CD4-positive, alpha-beta memory T cell (primary cell): ENCODE results near the gene NOS2. TPM values are rescaled to one million over a fixed set of nuclear protein-coding genes. Genes with fewer than 3 reads are reported as not detected.
A peak's percentile ranks its signal among the peaks of the same experiment; 100 is the strongest.
"Not testable (repeated sequence)": the region's sequence is repeated elsewhere in the genome, so short reads cannot be mapped to it uniquely, and the experiment has no call there.

Source experiments
- CTCF ChIA-PET: fragments of 350-600 bp; sonication (Branson Sonifier 250); formaldehyde crosslinking; loops from one replicate; lab custom pipeline; 2021; ENCODE audit warnings: inconsistent platforms; ENCODE audit not compliant: partially characterized antibody; lab: Charles Lee
- POLR2A ChIA-PET: fragments of 350-600 bp; sonication (Branson Sonifier 250); formaldehyde crosslinking; loops from one replicate; lab custom pipeline; 2021; ENCODE audit not compliant: partially characterized antibody; lab: Charles Lee
- DNase-seq, 5 donors: peaks; one replicate each; pipeline versions ENCODE4 v3.0.0 to v3.0.0-alpha.2; 2020 to 2022; ENCODE audit warnings: mixed read lengths in 1 of 5
- H3K27ac ChIP-seq: one replicate; pipeline ENCODE4 v1.7.0; 2013; ENCODE audit warnings: low read depth, low read length
- H3K27me3 ChIP-seq: 2 replicates; pipeline ENCODE4 v1.7.0; 2013; ENCODE audit warnings: mild to moderate bottlenecking, low read length, moderate library complexity; ENCODE audit not compliant: insufficient read depth
- H3K36me3 ChIP-seq: 2 replicates; pipeline ENCODE4 v1.7.0; 2013; ENCODE audit warnings: mild to moderate bottlenecking, low read length, moderate library complexity; ENCODE audit not compliant: insufficient read depth
- H3K4me1 ChIP-seq: 2 replicates; pipeline ENCODE4 v1.7.0; 2013; ENCODE audit warnings: mild to moderate bottlenecking, low read length, moderate library complexity; ENCODE audit not compliant: insufficient read depth
- H3K4me3 ChIP-seq, 2 donors: one replicate each; pipeline ENCODE4 v1.7.0; 2013; ENCODE audit warnings: low read length in 2 of 2, mild to moderate bottlenecking in 1 of 2
- H3K9me3 ChIP-seq, 2 donors: one replicate each; pipeline ENCODE4 v1.7.0; 2013; ENCODE audit warnings: low read length in 2 of 2, control low read depth in 1 of 2; ENCODE audit not compliant: control insufficient read depth in 1 of 2
- H3K27ac Mint-ChIP-seq, 7 donors: one replicate each; pipeline ENCODE4 v1.8.0; 2020 to 2021; ENCODE audit warnings: mixed read lengths in 7 of 7, mild to moderate bottlenecking in 6 of 7, inconsistent platforms in 3 of 7, moderate library complexity in 3 of 7
- H3K27me3 Mint-ChIP-seq, 2 donors: one replicate each; pipeline ENCODE4 v1.8.0; 2020 to 2021; ENCODE audit warnings: mixed read lengths in 2 of 2
- H3K36me3 Mint-ChIP-seq, 2 donors: one replicate each; pipeline ENCODE4 v1.8.0; 2020 to 2021; ENCODE audit warnings: mixed read lengths in 2 of 2, inconsistent platforms in 1 of 2, mild to moderate bottlenecking in 1 of 2
- H3K4me1 Mint-ChIP-seq, 4 donors: one replicate each; pipeline ENCODE4 v1.8.0; 2020 to 2021; ENCODE audit warnings: mixed read lengths in 4 of 4, mild to moderate bottlenecking in 1 of 4
- H3K4me3 Mint-ChIP-seq, 8 donors: one replicate each; pipeline ENCODE4 v1.8.0; 2020 to 2021; ENCODE audit warnings: mixed read lengths in 8 of 8, mild to moderate bottlenecking in 7 of 8, moderate library complexity in 6 of 8, inconsistent platforms in 3 of 8
- H3K9me3 Mint-ChIP-seq, 8 donors: one replicate each; pipeline ENCODE4 v1.8.0; 2020 to 2021; ENCODE audit warnings: mixed read lengths in 8 of 8, mild to moderate bottlenecking in 5 of 8, inconsistent platforms in 3 of 8, moderate library complexity in 1 of 8
- intact Hi-C: fragments of 100-400 bp; cut with micrococcal nuclease; formaldehyde crosslinking; loops from one replicate; pipeline ENCODE4 v1.15.1; 2023
- polyA plus RNA-seq, 2 donors: library from polyadenylated mRNA; unstranded; fragments of 300-500 nt; fragmentation: Illumina TruSeq; gene quantifications; one replicate each; pipeline ENCODE4 v1.2.3, GENCODE V29; 2021
- total RNA-seq, 2 experiments: library from RNA; stranded (reverse); gene quantifications; one replicate each; pipeline ENCODE4 v1.2.3, GENCODE V29; 2021

NOS2 gene
- under 1 TPM; 0.09 to 0.11 TPM for total RNA-seq
- polyA plus RNA-seq = under 1 TPM in 1 of 2 donors, not detected in 1; 0.14 TPM

DNA sequence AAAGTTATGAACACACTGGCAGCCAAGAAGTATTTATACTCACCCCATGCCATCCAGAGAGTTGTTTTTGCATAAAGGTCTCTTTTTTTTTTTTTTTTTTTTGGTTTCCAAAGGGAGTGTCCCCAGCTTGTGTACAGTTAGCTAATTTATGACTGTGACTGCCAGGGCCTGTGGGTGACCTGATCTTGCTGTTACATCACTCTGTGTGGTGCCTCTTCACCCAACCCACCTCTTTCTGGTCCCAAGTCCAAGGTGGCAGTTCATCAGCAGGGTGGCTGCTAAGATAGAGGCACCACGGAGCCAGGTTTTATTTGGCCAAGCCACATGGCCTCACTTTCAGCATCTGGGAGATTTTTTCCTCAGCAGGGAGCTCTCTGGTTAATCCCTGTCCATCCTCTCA lies at the start of gene NOS2:
TSS of gene NOS2 (minus strand) at position 8 of the 400 bp plus-strand sequence. CDS start 1,720 bp downstream, outside the sequence.
- Histone ChIP-seq H3K9me3 (no peaks in the 10 kb centered on the region), H3K27me3 (peaks cover under 1% of the 10 kb centered on the region), H3K36me3 (no peaks in the 10 kb centered on the region), H3K27ac (no peak within 1 kb of the TSS), H3K4me1 (peaks cover under 1% of the 10 kb centered on the region), H3K4me3 (no peak within 1 kb of the TSS)
- Mint-ChIP-seq H3K4me3 (no peak within 1 kb of the TSS), H3K36me3 (no peaks in the 10 kb centered on the region), H3K9me3 (no peaks in the 10 kb centered on the region), H3K27me3 (peaks cover 14 to 25% of the 10 kb centered on the region in 2 donors), H3K4me1 (peaks cover 3 to 4% (median 3%) of the 10 kb centered on the region in 4 donors), H3K27ac (no peak within 1 kb of the TSS)
- intact Hi-C loops = no loop called here
- DNase-seq = no peak
- ChIA-PET POLR2A (no interaction called here), CTCF (interaction anchor here (1.5 to 11.4 kb wide), 3 partner anchors 10 to 91 kb away, joined by 3 to 292 read pairs (median 273); partner anchors contain the start of gene LYRM9)

DNA sequence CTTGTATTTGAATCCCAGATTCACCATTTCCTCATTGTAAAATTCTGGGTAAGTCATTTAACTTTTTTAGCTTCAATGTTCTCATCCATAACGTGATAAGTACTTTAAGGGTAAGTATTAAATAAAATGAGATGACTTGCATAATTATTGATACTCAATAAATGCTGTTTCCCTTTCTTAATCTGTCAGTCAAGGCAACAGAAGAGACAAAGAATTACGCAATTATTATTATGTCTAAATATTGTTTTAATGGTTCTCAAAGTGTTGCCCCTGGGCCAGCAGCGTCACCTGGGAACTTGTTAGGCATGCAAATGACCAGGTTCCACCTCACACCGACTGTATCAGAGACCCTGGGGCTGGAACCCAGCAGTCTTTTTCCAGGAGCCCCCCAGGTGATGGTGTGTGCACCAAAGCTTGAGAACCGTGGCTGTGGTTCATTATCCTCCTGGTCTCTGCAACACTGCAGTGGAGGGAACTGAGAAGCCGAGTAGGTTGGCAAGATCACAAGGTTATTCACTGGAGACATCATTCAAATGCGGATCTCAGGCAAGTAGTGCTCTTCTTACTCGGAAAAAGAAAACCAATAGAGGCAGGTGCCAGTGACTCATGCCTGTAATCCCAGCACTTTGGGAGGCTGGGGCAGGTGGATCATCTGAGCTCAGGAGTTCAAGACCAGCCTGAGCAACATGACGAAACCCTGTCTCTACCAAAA lies 49.3 kb upstream of the NOS2 start:
- H3K27ac ChIP-seq = no peak overlapping the region
- peaks cover 13% of the 10 kb centered on the region for H3K4me1 ChIP-seq
- ChIA-PET CTCF (interaction anchor here (0.7 kb wide), 1 partner anchor 44 kb away, joined by 4 read pairs; no protein-coding TSS in a partner anchor), POLR2A (no interaction called here)
- no peaks in the 10 kb centered on the region for H3K9me3 ChIP-seq
- H3K27me3 ChIP-seq = no peaks in the 10 kb centered on the region
- Mint-ChIP-seq H3K27me3 (no peaks in the 10 kb centered on the region), H3K9me3 (no peaks in the 10 kb centered on the region), H3K4me1 (peaks cover 11 to 28% (median 19%) of the 10 kb centered on the region in 4 donors), H3K36me3 (no peaks in the 10 kb centered on the region), H3K27ac (no peak overlapping the region), H3K4me3 (no peak overlapping the region)
- H3K36me3 ChIP-seq = no peaks in the 10 kb centered on the region
- H3K4me3 ChIP-seq = no peak overlapping the region
- intact Hi-C loops = no loop called here
- no peak for DNase-seq

DNA sequence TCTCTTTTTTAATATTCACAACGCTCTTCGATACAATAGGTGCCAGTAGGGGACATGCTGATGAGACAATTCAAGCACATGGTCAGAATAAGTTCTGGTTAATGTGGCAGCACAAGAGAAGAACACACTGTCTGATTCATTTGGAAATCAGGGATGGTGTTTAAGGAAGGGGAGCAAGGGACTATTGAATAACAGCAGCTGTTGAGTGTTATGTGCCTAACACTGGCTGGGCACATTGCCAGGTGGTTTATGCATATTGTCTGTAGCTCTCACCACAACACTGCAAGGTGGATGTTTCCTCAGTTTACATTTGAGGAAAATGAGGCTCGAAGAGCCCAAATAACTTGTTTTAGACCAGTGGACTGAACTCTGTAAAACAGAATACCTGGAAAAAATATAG lies 48.6 kb upstream of the NOS2 start:
- ChIA-PET CTCF (interaction anchor here (3.1 kb wide), 1 partner anchor 44 kb away, joined by 22 read pairs; no protein-coding TSS in a partner anchor), POLR2A (no interaction called here)
- no peak for DNase-seq
- Mint-ChIP-seq H3K4me3 (no peak overlapping the region), H3K27me3 (no peaks in the 10 kb centered on the region), H3K27ac (no peak overlapping the region), H3K9me3 (no peaks in the 10 kb centered on the region), H3K36me3 (no peaks in the 10 kb centered on the region), H3K4me1 (peaks cover 11 to 28% (median 19%) of the 10 kb centered on the region in 4 donors)
- H3K4me3 ChIP-seq = no peak overlapping the region
- intact Hi-C loops = no loop called here
- no peaks in the 10 kb centered on the region for H3K9me3 ChIP-seq
- H3K4me1 ChIP-seq = peaks cover 13% of the 10 kb centered on the region
- no peak overlapping the region for H3K27ac ChIP-seq
- H3K36me3 ChIP-seq = no peaks in the 10 kb centered on the region
- no peaks in the 10 kb centered on the region for H3K27me3 ChIP-seq

DNA sequence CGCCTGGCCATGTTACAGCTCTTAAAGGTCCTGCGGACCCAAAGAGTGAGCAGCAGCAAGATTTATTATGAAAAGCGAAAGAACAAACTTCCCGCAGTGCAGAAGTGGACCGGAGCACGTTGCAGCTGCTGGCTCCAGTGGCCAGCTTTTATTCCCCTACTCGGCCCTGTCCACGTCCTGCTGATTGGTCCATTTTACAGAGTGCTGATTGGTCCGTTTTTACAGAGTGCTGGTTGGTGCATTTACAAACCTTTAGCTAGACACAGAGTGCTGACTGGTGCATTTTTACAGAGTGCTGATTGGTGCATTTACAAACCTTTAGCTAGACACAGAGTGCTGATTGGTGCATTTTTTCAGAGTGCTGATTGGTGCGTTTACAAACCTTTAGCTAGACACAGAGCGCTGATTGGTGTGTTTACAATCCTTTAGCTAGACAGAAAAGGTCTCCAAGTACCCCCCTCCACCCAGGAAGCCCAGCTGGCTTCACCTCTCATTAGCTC lies 46.5 kb upstream of the NOS2 start:
- H3K9me3 ChIP-seq, H3K27me3 ChIP-seq, intact Hi-C loops, H3K27me3 Mint-ChIP-seq, H3K36me3 Mint-ChIP-seq, DNase-seq, H3K9me3 Mint-ChIP-seq, H3K36me3 ChIP-seq: not testable (repeated sequence)
- Mint-ChIP-seq H3K27ac (peak overlapping the region in 6 of 7 donors; percentile 68 to 93 (median 87)), H3K4me3 (peak overlapping the region; percentile 57 to 86 (median 82)), H3K4me1 (peaks cover 11 to 28% (median 19%) of the 10 kb centered on the region in 4 donors)
- peak overlapping the region in 1 of 2 donors; percentile 23 for H3K4me3 ChIP-seq
- ChIA-PET CTCF (interaction anchor here (0.7 to 3.1 kb wide), 6 partner anchors 40 to 374 kb away, joined by 3 to 22 read pairs (median 6); no protein-coding TSS in a partner anchor), POLR2A (interaction anchor here (0.6 to 2.2 kb wide), 3 partner anchors 39 to 524 kb away, joined by 4 to 17 read pairs (median 13); partner anchors contain the start of gene LYRM9)
- peak overlapping the region; percentile 18 for H3K27ac ChIP-seq
- peaks cover 13% of the 10 kb centered on the region for H3K4me1 ChIP-seq

DNA sequence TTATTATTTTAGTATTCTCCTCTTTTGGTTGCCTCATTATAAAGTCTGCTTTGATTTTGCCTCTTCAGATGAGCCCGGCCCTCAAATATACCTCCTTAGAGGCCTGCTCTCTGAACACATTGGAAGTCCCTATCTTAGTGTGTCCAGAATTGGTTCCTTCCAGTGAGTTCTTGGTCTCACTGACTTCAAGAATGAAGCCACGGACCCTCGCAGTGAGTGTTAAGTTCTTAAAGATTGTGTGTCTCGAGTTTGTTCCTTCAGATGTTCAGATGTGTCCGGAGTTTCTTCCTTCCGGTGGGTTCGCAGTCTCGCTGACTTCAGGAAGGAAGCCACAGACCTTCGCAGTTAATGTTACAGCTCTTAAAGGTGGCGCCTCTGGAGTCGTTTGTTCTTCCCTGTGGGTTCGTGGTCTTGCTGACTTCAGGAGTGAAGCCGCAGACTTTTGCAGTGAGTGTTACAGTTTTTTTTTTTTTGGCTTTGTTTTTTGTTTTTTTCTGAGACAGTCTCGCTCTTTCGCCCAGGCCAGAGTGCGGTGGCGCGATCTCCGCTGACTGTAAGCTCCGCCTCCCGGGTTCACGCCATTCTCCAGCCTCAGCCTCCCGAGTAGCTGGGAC lies 45.8 kb upstream of the NOS2 start:
- peak overlapping the region; percentile 57 to 86 (median 82) for H3K4me3 Mint-ChIP-seq
- H3K27ac ChIP-seq = peak overlapping the region; percentile 18
- ChIA-PET POLR2A (interaction anchor here (0.6 to 2.2 kb wide), 4 partner anchors 38 to 523 kb away, joined by 4 to 17 read pairs (median 8); partner anchors contain the start of gene LYRM9), CTCF (interaction anchor here (0.7 to 3.1 kb wide), 6 partner anchors 39 to 375 kb away, joined by 3 to 22 read pairs (median 6); no protein-coding TSS in a partner anchor)
- intact Hi-C loops = no loop called here
- no peaks in the 10 kb centered on the region for H3K36me3 Mint-ChIP-seq
- H3K9me3 ChIP-seq = no peaks in the 10 kb centered on the region
- H3K4me1 ChIP-seq = peaks cover 13% of the 10 kb centered on the region
- no peaks in the 10 kb centered on the region for H3K27me3 Mint-ChIP-seq
- H3K9me3 Mint-ChIP-seq = no peaks in the 10 kb centered on the region
- peak; percentile 21 to 61 (median 34) for DNase-seq
- H3K27ac Mint-ChIP-seq = peak overlapping the region; percentile 35 to 93 (median 88)
- H3K27me3 ChIP-seq = no peaks in the 10 kb centered on the region
- no peaks in the 10 kb centered on the region for H3K36me3 ChIP-seq
- H3K4me3 ChIP-seq = peak overlapping the region in 1 of 2 donors; percentile 23
- peaks cover 11 to 28% (median 19%) of the 10 kb centered on the region in 4 donors for H3K4me1 Mint-ChIP-seq

DNA sequence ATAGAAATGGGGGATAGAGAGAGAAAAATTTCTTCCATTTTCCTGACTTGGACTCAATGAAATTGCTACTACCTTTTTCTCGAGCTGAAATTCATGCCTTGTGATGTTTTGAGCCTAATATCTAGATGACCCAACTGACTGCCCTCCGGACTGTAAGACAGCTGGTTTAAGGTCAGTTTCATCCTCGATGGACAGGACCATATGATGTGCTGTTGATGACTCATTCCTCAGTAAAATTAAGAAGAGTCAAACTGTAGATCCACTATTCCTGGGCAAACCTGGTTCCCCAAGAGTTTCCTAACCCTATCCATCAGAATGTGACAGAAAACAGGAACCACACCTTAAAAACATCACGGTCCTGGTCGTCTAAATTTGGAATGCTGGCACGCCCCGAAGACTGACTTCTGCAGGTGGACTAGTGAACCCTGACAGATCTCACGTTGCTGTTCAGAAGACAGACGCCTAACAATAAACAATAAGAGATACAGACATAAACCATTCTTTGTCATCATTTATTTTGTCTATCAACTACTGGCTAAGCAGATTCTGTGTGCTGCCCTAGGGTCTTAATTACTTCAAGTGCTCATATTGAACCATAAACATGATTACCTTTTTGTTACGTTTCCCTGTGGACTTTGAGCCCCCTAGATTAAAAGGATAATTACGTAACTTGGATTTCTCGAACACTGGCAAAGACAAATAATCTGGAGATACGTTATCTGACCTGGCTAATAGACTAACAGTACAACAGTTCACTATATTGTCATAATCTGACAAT lies 45.1 kb upstream of the NOS2 start:
- POLR2A ChIA-PET = interaction anchor here (1.6 to 2.2 kb wide), 3 partner anchors 37 to 48 kb away, joined by 4 to 17 read pairs (median 13); partner anchors contain the start of gene LYRM9
- no peaks in the 10 kb centered on the region for H3K27me3 Mint-ChIP-seq
- peak overlapping the region; percentile 28 to 93 (median 88) for H3K27ac Mint-ChIP-seq
- DNase-seq = no peak
- H3K9me3 Mint-ChIP-seq = no peaks in the 10 kb centered on the region
- CTCF ChIA-PET = interaction anchor here (1.3 to 3.1 kb wide), 4 partner anchors 18 to 49 kb away, joined by 3 to 22 read pairs (median 6); no protein-coding TSS in a partner anchor
- intact Hi-C loops = no loop called here
- no peak overlapping the region for H3K4me3 ChIP-seq
- H3K9me3 ChIP-seq = no peaks in the 10 kb centered on the region
- H3K4me3 Mint-ChIP-seq = peak overlapping the region in 5 of 8 donors; percentile 25 to 86 (median 78)
- H3K4me1 ChIP-seq = peaks cover 13% of the 10 kb centered on the region
- H3K4me1 Mint-ChIP-seq = peaks cover 11 to 28% (median 19%) of the 10 kb centered on the region in 4 donors
- no peaks in the 10 kb centered on the region for H3K36me3 Mint-ChIP-seq
- no peak overlapping the region for H3K27ac ChIP-seq
- H3K36me3 ChIP-seq = no peaks in the 10 kb centered on the region
- no peaks in the 10 kb centered on the region for H3K27me3 ChIP-seq
